GM12878 (cell line): Measurements from ENCODE around the gene RAB7B. TPM values are rescaled to one million over a fixed set of nuclear protein-coding genes. Genes with fewer than 3 reads are reported as not detected.

Source experiments
- RAD51 ChIP-seq: fragments of 450-650 bp; IDR thresholded peaks from 2 replicates; pipeline ENCODE4 v1.6.1; 2016; ENCODE audit warnings: moderate library complexity, mild to moderate bottlenecking, inconsistent platforms
- SKIL ChIP-seq: fragments of 450-650 bp; IDR thresholded peaks from 2 replicates; pipeline ENCODE4 v1.6.1; 2017; ENCODE audit warnings: mild to moderate bottlenecking, low read depth, inconsistent platforms; ENCODE audit not compliant: poor library complexity, severe bottlenecking
- polyA plus RNA-seq, 11 experiments: library from polyadenylated mRNA; depleted of rRNA in 4 of 11; unstranded in 6 of 11; stranded (reverse) in 5 of 11; fragments of >200 nt; fragmentation: Nextera tagmentation in 4 of 11; fragmentation: Illumina TruSeq in 1 of 11; extraction: Ambion mirVana in 4 of 11; extraction: Trizol in 1 of 11; gene quantifications; 1 replicate in 1 of 11; 2 replicates in 10 of 11; pipeline versions ENCODE4 v1.2.1 to v1.2.3, GENCODE V29; 2011 to 2016; ENCODE audit warnings: inconsistent platforms in 2 of 11, missing spikeins in 2 of 11, low read depth in 1 of 11
- total RNA-seq, 4 experiments: library from RNA; depleted of rRNA in 3 of 4; stranded (reverse); fragments of >200 nt in 3 of 4; fragmentation: Illumina TruSeq in 1 of 4; extraction: Trizol in 1 of 4; gene quantifications; 2 replicates each; pipeline versions ENCODE4 v1.2.1 to v1.2.3, GENCODE V29; 2013 to 2021
- TF ChIP-seq, protein P1 (sequence below): IDR thresholded peaks from 2 replicates; pipeline ENCODE4 v1.6.1; 2012; ENCODE audit warnings: improper control_type of control experiment, low read depth, low read length; ENCODE audit not compliant: insufficient replicate concordance
- TF ChIP-seq, protein P2 (sequence below): fragments of 450-650 bp; IDR thresholded peaks from 2 replicates; pipeline ENCODE4 v1.6.1; 2017; ENCODE audit warnings: low read depth, mild to moderate bottlenecking, moderate library complexity

The RAB7B gene
- total and polyA plus RNA-seq, 10 of the 15 experiments (the other 5 are each of a cell fraction or from before 2014, with no cell fraction given): 0.09 TPM; not detected in 9

DNA sequence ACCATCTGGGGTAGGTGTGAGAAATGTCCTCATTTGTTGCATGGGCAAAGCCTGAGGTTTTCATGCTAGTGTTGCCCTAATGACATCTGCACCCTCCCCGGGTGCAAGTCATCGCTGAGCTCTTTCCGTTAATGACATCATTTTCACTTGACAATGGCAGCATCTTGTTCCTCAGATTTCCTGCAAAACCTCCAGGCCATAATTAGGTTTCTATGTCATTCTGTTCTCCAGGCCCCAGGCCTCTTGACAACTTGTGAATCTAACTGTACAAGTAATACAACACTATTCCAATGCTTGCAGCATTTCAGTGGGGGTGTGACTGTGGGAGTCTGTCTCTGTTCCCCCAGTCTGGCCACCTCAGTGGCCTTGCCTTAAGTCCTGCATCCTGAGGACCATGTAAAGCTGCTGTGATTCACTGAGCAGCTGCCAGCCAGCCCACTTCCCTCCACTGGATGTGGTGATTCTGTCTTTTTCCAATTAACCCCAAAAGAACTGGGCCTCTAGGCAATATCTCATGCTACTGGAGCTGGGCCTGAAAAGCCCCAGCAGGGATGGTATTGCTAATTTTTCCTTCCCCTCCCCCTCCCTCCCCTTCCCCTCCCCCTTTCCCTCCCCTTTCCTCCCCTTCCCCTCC is 22.8 kb downstream of the RAB7B start (continued):
- TF ChIP-seq, protein P1, sequence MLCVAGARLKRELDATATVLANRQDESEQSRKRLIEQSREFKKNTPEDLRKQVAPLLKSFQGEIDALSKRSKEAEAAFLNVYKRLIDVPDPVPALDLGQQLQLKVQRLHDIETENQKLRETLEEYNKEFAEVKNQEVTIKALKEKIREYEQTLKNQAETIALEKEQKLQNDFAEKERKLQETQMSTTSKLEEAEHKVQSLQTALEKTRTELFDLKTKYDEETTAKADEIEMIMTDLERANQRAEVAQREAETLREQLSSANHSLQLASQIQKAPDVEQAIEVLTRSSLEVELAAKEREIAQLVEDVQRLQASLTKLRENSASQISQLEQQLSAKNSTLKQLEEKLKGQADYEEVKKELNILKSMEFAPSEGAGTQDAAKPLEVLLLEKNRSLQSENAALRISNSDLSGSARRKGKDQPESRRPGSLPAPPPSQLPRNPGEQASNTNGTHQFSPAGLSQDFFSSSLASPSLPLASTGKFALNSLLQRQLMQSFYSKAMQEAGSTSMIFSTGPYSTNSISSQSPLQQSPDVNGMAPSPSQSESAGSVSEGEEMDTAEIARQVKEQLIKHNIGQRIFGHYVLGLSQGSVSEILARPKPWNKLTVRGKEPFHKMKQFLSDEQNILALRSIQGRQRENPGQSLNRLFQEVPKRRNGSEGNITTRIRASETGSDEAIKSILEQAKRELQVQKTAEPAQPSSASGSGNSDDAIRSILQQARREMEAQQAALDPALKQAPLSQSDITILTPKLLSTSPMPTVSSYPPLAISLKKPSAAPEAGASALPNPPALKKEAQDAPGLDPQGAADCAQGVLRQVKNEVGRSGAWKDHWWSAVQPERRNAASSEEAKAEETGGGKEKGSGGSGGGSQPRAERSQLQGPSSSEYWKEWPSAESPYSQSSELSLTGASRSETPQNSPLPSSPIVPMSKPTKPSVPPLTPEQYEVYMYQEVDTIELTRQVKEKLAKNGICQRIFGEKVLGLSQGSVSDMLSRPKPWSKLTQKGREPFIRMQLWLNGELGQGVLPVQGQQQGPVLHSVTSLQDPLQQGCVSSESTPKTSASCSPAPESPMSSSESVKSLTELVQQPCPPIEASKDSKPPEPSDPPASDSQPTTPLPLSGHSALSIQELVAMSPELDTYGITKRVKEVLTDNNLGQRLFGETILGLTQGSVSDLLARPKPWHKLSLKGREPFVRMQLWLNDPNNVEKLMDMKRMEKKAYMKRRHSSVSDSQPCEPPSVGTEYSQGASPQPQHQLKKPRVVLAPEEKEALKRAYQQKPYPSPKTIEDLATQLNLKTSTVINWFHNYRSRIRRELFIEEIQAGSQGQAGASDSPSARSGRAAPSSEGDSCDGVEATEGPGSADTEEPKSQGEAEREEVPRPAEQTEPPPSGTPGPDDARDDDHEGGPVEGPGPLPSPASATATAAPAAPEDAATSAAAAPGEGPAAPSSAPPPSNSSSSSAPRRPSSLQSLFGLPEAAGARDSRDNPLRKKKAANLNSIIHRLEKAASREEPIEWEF: no peak
- TF ChIP-seq RAD51 (no peak), SKIL (no peak)
- TF ChIP-seq, protein P2, sequence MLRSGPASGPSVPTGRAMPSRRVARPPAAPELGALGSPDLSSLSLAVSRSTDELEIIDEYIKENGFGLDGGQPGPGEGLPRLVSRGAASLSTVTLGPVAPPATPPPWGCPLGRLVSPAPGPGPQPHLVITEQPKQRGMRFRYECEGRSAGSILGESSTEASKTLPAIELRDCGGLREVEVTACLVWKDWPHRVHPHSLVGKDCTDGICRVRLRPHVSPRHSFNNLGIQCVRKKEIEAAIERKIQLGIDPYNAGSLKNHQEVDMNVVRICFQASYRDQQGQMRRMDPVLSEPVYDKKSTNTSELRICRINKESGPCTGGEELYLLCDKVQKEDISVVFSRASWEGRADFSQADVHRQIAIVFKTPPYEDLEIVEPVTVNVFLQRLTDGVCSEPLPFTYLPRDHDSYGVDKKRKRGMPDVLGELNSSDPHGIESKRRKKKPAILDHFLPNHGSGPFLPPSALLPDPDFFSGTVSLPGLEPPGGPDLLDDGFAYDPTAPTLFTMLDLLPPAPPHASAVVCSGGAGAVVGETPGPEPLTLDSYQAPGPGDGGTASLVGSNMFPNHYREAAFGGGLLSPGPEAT: no peak
- TF ChIP-seq, all 136 proteins: peak for 0
